ENCODE results near the gene TNRC6C.

DNA sequence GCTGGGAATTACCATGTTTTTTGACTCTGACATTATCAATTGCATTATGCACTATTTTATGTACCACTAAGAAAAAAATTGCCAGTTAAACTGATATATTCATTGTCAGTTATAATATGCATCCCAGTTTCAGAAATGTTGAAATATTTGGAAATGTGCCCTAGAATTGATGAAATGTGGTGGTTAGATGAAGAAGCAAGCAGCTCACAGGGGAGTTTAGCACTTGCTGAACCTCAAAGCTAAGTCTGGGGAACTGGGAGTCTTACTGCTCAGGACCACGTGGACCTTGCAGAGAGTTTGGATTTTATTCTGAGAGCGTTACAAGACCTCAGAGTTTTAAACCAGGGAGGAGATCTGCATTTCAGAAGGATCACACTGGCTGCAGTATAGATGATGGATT is 67.9 kb downstream of the TNRC6C start:
- TF ChIP-seq CTCF (IDR thresholded peaks at IDR 0.05 in 8 of 11, conservative IDR thresholded peaks at IDR 0.05 in 3 of 11), result no peak
- no peak for TF ChIP-seq POLR2AphosphoS5 (IDR thresholded peaks at IDR 0.05)
- TF ChIP-seq POLR2A (IDR thresholded peaks at IDR 0.05), result no peak

Measured in spleen (tissue), 7 donors.